GM19043 (cell line): ENCODE data around the gene SUMO3.

Source experiments
- ATAC-seq: cut with Tn5 transposase; IDR thresholded peaks from one replicate; pipeline ENCODE4 v1.9.1; 2021; ENCODE audit warnings: low read depth; ENCODE audit not compliant: unreplicated experiment

Gene SUMO3

DNA sequence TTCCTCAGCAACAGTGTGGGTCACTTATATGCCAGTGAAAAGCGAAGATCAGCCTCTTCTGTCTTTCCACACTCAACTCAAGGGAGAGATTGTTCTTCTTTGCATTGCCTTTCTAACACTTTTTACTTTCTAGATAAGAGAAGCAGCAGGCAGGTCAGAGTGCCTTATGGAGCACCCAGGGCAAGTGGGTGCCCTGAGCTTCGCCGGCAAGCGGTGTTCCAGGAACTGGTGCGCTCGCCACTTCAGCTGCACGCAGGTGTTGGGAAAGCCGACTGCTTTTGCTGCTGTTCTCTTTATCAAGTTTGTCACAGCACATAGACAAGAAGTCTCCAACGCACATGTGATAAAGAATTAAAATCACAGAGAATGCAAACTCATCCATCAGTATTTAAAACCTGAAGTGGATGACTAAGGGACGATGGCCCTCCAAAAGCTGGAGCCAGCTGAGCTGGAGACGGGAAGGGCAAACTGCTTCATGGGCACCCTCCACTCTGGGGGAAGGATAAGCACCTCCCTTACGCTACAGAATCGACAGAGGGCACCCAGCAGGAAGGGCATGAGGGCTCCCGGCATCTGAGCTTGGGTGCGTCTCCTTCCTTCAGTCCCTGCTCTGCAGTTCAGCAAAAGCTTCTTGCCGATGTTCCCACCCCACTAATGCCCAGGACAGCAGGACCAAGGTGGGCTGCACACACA is 36.9 kb downstream of the SUMO3 start:
- no peak for ATAC-seq

DNA sequence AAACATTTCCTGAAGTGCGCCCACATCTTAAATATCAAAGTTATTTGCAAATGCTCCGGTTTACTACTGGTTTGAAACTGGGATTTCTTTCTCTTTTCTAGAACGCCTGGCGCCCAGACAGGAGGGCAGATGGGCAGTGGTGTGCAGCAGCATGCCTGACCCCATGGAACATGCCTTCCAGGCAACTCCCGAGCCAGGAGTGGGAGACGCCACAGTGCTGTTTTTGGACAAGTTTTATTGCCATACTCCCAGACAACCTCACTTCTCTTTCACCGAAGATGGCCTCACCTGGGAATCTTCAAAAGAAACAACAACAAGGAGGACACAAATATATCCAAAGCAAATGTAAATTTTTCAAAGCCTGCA is 37.7 kb downstream of the SUMO3 start:
- no peak for ATAC-seq

DNA sequence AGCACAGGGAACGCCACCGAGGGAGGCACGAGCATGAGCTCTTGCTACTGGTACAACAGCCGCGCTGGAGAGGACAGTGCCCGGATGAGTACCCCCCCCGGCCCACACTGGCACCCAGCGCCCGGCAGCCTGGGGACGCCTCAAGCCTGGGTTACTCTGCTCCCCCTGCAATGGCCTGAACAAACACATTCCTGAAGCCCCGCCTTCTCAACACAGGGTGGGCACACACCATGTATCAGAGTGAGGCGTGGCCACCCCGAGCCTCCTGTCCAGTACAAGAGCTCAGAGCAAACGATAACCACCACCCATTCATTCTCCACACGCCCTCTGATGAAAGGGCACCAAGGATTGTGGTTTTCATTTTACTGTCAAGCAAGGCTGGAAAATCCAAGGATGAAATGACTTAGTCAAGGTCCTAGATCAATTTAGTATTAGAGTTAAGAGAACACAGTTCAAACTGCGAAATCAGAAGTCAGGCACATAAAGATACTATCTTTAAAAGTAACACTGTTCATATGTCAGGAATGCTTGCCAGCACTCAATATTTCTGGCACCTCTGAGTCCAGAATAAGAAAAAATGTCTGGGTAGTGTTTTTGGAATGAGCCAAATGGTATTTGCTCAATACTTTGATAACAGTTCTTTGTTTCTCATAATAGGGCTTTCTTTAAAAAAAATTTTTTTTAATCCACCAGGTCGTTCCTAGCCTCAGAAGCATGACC is 38.3 kb downstream of the SUMO3 start:
- no peak for ATAC-seq

DNA sequence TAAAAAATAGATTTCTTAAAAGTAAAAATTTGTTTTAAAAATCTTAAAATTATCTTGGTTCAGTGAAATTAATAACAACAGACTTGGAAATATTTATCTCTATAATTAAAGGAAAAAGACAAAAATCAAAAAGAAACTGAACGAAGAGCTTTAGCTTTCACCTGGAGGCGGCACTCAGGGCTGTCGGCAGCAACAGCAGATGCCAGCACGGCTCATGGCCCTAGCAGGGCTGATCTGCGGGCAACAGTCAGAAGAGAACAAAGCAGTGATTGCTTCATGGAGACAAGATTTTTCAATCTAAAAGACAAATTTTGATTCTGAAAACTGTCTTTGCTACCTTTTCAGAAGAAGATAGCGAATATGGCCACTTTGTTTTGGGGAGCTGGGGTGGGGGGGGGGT is 38.9 kb downstream of the SUMO3 start:
- no peak for ATAC-seq

DNA sequence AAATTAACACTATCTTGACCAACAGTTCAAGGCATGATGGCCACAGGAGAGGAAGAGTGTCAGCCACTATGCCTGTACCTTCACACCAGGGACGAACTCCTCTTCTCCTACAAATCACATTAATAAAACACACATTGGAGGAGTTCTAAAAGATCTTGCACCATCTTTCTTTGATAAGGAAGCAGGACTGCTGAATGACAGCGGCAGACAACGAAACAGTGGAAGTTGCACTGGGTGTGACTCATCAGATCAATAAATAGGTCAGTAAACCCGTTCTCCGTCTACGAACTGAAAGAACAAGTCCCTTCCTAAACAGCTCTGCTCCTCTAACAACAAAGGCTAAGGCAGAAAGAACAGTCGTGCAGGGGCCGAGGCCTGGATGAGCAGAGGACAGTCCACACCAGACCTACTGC is 39.4 kb downstream of the SUMO3 start:
- ATAC-seq, result no peak

DNA sequence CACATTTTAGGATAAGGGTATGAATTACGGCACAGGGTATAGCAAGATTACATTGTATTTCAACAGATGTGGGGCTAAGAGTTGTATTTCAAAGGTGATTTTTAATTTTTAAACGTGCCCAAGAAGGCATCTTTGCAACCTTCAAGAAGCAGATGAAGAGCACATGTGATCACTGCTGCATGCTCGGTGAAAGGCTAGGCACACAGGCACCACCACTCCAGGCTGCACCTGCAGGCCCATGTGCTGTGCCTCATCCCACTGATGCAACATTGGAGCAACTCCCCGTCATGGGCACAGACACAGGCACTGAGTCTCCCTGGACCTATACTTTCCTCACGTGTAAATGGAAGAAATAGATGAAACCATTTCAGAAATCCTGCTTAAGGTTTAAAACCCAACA is 39.8 kb downstream of the SUMO3 start:
- no peak for ATAC-seq

DNA sequence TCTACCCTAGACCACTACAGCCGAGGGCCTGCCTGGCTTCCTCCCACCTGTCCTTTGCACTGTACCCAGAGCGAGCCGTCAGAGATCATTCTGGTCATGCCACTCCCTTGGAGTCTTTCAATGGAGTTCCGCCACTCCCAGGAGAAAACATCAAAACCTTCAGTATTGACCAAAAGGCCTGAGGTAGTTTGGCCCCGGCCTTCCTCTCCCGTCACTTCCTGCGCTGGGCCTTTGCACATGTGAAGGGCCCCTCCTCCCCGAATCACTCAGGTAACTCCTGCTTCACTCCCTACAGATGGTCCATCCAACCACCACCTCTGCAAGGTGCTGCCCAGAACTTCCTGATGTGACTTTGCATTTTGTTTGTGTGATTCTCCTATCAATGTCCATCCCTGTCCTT is 42.9 kb downstream of the SUMO3 start:
- ATAC-seq, result no peak

DNA sequence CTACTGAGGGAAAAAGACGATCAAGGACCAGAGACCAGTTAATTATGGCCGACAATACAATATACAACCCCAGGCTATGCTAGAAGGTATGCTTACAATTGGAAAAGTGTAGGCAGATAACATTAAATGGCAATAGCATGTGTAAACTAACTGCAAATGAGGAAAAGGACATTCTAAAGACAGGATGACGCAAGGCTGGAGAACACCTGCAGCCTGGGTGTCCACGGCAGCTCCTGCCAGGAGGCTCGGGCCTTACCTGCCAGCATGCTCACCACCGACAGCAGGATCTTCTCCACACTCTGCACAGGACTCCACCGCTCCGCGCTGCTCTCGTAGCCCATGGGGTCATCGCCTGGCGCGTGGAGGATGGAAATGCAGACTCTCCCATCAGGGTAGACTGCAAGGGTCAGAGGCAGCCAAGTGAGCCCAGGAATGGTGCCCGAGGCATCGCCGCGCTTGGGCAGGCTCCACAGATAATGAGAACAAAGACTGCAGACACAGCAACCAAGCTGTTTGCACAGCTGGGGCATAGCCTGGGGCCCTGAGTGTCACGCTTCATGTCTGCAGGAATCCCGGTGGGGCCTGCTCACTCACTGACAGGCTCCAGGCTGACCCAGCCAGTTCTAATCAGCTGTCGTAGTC is 44.5 kb downstream of the SUMO3 start:
- ATAC-seq, result no peak

- ATAC-seq, result no peak
These were observed 45.9 kb downstream of the SUMO3 start for GRCh38 chr21:44771896-44772525.

GRCh38 chr21:44767834-44768831 is 49.7 kb downstream of the SUMO3 start:
- no peak for ATAC-seq

DNA sequence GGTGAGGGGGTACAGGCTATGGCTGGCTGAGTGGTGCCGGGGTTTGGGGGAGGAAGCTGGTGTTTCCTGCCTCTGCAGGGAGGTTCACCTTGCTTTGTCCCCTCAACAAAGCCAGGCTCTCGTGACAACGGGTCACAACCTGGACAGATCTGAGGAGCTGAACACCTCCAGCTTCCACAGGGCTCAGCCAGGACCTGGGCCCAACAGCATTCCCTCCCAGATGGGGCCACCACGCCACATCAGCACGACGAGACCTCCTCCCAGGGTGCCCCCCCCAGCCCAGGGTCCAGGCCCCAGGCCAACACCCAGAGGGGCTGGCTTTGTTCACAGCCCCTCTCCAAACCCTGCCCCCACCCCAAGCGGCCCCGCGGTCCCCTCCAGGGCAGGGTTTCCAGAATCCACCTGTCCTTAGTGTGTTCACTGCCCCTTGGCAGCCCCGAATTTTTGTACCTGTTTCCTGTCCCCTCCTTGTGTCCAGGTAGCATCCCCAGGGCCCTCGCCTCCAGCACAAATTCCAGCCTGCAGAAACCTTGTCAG is 51.0 kb downstream of the SUMO3 start:
- ATAC-seq, result no peak

DNA sequence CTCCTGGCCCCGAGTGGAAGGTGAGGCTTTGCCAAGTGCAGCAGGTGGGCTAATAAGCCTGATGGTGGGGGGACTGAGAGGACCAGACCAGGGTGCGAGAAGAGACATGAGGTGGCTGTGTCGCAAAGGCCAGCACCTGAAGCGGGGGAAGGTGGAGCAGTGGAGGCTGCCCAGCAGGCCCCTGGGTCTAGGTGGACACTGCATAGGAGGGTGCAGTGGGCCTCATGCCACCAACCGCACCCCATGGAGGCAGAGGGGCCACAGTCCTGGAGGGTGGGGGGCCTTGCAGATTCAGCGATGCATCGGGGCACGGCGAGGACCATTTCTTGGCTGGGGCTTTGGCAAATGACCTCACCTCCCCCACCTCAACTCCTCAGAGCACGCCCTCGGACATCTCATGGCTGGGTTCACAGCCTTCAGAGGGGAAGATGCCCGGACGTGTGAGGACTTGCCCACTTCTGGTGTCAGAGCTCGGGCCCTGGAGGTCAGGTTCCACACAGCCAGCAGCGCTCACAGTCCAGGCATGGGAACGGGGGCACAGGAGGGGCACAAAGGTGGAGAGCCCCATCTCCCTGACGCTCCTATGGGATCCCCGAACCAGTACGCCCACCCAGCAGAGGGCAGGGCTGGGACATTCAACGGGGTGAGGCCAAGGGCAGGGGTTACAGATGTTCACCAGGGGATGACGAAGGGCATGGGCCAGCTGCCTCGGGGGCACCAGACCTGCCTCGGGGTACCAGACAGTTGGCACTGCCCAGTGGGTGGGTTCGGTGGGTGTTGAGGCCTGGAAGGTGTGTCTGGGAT is 51.6 kb downstream of the SUMO3 start:
- no peak for ATAC-seq

- ATAC-seq, result no peak
These were observed 52.4 kb downstream of the SUMO3 start for GRCh38 chr21:44765231-44766013.

DNA sequence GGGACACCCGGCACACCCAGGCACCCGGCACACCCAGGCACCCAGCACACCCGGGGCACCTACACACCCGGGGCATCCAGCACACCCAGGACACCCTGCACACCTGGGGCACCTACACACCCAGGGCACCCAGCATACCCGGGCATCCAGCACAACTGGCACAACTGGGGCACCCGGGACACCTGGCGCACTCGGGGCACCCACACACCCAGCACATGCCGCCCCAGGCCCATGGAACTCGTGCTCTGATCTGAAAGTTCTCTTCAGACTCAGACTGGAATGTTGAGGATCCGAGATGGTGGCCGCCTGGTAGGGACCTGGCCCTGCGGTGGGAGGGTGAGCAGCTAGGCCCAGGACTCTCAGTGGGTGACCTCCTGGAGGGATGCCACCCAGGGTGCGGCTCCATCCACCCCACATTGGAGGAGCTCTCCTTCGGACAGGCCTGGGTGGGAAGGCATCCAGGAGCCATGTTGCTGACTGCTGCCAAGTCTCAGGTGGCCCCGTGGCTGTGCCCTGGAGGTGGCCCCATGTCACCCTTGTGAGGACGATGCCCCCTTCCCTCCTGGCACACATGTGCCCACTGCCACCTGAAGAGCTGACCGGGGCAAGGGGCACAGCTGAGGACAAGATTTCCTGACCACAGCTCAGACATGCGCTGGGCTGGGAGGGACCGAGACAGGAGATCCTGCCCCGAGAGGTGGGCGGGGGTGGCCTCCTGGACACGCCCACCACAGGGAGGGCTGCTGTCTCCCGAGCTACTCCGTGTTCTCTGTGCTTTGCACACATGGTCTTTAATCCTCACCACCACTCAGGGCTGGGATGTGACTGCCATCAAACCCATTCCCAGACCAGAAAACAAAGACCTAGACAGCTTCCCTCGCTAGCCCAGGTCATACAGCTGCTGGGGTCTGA is 53.3 kb downstream of the SUMO3 start:
- no peak for ATAC-seq

GRCh38 chr21:44763451-44764318 is 54.2 kb downstream of the SUMO3 start:
- no peak for ATAC-seq

- no peak for ATAC-seq
These were observed 54.8 kb downstream of the SUMO3 start for GRCh38 chr21:44763050-44763378.
